Activated CD4-positive, alpha-beta T cell treated with anti-CD3 and anti-CD28 coated beads, Interleukin-2, amount 50 U/mL, for 24 hours (primary cell): Measurements from ENCODE around the gene NFKB2.

ENCODE experiments used
- DNase-seq, 2 donors: peaks; one replicate each; pipeline ENCODE4 v3.0.0-alpha.2; 2020; ENCODE audit warnings: low read depth in 1 of 2, low spot score in 1 of 2

The NFKB2 gene

GRCh38 chr10:102421757-102422512 lies 26.4 kb downstream of the NFKB2 start:
- DNase-seq = no peak

GRCh38 chr10:102422545-102423129 lies 27.1 kb downstream of the NFKB2 start:
- DNase-seq = no peak

- DNase-seq = no peak
Measured at GRCh38 chr10:102423372-102423968, 28.0 kb downstream of the NFKB2 start.

GRCh38 chr10:102424145-102424544 lies 28.6 kb downstream of the NFKB2 start:
- no peak for DNase-seq

DNA sequence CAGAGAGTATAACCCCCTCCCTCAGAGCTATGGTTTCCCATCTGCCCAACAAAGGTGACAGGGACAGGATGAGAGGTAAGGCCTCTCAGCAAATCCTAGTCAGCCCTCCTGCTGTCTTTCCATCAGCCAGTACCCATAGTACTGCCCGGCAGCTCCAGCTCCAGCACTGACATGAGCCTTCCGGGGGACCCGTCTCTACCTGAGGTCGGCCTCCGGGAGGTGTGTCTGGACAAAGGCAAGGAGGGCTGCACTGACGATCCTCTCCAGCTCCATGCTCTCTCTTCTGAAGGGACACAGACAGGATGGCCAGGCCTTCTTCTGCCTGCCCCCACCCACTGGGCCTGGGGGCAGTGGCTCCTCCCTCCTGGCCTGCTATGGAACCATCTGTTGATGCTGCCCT lies 29.4 kb downstream of the NFKB2 start:
- no peak for DNase-seq

DNA sequence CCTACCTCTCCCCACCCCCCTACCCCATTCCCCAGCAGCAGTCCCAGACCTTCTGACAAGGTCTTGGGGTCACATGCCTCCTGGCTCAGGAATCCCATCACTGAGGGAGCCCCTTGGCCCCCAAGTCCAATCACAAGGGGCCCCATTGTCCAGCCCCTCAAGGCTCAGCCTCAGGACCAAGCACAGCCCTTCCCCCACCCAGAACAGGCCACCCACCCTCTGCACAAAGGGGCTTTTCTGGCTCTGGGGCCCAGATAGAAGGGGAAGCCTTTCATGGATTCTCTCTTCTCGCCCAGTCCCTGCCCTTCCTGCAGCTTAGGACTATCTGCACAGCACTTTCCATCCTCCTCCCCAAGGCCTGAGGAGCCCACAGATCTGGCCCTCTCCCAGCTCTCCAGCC lies 29.9 kb downstream of the NFKB2 start:
- no peak for DNase-seq

- no peak for DNase-seq
Measured at GRCh38 chr10:102426803-102427287, 31.3 kb downstream of the NFKB2 start.

DNA sequence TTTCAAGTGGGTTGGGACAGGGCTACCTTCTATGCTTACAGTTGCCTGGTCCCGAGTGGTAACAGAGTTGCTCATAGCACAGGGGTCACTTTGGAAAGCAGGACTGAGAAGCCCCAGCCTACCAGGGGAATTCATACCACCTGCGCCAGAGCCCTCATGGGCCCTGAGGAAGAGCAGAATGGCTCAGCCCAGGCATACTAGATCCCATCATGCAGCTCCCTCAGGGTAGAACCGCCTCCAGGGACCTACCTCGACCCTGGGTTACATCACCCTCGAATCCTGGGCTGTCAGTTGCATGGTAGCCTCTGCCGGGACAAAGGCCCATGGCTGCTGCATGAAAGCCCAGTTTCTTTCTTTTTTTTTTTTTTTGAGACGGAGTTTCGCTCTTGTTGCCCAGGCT lies 34.0 kb downstream of the NFKB2 start:
- DNase-seq = no peak

DNA sequence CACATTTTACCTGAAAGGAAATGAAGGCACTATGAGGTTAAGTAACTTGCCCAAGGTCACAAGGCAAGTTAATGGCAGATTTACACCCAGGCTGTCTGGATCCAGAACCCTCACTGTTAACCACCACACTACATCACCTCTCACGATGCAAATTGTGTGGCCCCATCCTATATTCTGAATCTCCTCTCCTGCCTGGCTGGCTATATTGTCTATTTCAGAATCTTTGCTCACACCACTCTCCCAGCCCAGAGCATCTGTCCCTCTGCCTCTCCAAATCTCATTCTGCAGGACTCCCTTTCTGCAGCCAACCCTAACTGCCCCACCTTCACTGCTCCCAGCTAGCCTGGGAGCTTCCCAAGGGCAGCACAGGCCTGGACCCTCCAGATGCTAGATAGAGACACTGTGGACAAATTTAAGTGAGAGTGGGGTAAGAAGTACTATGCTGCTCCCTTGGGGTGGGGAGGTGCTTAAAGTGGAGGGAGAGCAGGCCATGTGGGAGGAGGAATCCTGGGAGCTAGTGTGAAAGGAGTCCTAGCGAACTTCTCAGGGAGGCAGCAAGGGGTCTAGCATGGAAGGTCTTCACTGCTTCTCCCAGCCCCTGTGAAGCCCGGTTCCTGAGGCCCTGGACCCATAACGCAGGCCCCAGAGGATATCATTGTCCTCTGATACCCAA lies 36.1 kb downstream of the NFKB2 start:
- DNase-seq = no peak

DNA sequence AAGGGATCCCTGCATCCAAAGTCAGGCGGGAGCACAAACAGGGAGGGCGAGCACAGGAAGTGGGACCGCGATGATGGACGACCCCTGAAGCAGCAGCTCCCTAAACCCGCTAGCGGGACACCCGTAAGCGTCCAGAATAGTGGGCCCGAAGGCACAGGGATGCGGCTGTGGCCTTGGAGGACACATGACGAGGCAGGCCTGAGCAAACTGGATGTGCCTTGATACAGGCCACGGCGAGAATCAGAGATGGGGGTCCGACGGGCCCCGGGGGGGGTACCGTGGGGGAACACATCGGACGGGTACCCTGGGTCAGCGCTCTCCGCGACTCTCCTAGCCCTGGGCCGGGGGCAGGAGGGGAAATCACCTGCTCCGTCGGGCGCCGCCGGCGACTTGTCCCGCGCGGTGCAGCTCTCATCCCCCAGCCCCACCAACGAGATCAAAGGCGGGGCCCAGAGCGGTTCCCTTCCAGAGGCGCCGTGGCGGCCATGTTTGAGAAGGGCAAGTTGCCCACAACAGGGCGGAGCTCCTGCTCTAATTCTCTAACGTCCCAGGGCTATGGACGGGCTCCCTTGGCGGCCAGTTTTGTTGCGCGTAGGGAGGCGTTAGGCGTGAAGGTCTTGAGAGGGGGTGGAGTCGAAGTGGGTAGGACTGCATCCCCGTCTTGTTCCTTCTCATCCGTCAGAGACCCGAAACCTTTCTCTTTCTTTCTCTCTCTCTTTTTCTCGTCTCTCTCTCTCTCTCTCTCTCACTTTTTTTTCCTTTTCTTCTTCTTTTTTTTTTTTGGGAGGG lies 36.9 kb downstream of the NFKB2 start, which contains the start of gene CUEDC2:
Gene CUEDC2, minus strand, starts transcription at position 413 of the 789 bp plus-strand sequence. CDS start 7,386 bp downstream, outside the sequence.
- peak; percentile 93 to 97 for DNase-seq

GRCh38 chr10:102433619-102434046 lies 38.1 kb downstream of the NFKB2 start:
- DNase-seq = no peak

DNA sequence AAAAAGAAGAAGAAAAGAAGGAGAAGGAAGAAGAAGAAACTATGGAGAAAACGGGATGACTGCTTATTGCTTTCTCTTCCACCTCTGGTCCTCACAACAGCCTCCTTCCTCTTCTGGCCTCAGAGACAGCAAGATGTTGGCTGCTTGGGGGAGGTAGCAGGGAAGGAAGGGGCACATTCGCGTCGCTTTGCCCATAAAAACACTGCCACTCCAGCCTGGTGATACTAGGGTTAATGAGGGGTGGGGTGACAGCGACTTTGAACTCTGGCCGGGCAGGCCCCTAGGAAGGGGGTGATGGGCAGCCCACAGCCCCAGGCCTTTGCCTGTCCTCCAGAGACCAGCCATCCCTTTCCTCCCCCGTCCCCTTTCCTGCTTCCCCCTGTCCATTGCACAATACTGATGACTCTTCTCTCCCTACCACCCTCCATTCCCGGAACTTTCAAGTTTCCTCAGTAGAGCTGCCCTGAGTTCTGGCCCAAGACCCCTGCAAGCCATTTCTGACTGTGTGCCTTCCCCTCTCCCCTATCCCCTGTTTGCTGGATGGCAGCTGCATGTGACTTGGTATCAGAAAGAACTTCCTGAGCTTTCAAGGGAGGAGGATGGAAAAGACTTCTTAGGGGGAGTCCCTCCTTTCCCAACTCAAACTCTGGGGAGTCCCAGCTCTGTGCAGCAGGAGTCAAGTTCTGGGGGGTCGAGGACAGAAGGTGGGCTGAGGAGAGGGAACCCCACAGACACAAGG lies 39.1 kb downstream of the NFKB2 start:
- no peak for DNase-seq

DNA sequence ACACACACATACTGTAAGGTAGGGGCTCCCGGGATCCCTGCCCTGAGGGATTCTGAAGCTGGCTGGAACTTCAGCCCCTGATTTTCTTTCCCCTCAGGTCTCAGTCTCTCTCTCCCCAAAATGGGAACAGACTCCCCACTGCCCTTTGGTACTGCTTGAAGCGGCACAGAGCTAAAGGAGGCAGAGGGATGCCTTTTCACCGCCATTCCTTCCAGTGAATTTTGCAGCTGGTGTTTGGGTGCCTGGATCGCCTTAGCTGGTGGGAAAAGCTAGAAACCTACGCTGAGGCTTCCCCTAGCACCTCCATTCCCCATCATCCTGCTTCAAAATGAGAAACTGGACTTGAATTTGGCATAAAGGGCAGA lies 39.6 kb downstream of the NFKB2 start:
- DNase-seq = no peak

DNA sequence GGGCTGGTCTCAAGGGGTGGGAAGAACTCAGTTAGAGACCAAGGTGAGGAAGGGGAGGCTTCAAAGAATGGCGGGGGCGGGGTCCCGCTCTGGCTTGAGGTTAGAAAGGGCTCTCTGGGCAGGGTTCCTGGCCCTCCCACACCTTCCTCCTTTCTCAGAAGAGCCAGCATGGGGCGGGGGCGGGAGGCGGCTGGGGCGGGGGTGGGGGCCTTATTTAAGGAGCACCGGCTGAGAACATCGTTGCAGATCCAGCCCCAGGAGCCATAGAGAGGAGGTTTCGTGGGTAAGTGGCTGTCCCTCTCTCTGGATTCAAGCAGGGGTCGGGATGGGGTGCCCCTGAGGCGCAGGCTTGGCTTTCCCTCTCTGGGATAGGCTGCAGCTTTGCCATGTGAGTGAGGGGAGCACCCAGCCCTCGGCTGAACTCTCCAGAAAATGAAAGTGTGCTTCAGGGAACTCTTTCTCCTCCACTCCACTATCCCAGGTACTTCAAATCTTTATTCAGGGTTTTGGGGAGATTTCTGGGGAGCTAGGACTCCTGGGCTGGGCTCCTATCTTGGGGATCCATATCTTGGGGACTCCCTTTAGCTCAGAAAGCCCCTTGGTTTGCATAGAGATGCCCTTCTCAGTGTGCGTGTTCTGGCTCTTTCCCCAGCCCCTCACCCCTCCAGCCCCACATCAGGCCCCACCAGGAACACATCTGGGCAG lies 40.2 kb downstream of the NFKB2 start:
- DNase-seq = no peak

- no peak for DNase-seq
Measured at GRCh38 chr10:102436312-102436711, 40.8 kb downstream of the NFKB2 start.

- no peak for DNase-seq
Measured at GRCh38 chr10:102437515-102437914, 42.0 kb downstream of the NFKB2 start.

GRCh38 chr10:102438374-102438773 lies 42.9 kb downstream of the NFKB2 start:
- DNase-seq = no peak

DNA sequence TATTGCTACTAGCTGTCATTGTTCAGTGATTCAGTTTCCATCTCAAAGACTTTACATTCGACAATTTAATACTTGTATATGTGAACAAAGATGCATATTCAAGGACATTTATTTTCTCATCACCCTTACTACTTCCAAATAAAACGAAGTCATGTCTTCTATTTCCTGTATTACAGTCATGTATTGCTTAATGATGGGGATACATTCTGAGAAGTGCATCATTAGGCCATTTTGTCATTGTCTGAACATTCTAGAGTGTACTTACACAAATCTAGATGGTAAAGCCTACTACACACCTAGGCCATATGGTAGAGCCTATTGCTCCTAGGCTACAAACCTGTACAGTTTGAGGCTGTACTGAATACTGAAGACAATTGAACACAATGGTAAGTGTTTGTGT lies 49.3 kb downstream of the NFKB2 start:
- DNase-seq = no peak

DNA sequence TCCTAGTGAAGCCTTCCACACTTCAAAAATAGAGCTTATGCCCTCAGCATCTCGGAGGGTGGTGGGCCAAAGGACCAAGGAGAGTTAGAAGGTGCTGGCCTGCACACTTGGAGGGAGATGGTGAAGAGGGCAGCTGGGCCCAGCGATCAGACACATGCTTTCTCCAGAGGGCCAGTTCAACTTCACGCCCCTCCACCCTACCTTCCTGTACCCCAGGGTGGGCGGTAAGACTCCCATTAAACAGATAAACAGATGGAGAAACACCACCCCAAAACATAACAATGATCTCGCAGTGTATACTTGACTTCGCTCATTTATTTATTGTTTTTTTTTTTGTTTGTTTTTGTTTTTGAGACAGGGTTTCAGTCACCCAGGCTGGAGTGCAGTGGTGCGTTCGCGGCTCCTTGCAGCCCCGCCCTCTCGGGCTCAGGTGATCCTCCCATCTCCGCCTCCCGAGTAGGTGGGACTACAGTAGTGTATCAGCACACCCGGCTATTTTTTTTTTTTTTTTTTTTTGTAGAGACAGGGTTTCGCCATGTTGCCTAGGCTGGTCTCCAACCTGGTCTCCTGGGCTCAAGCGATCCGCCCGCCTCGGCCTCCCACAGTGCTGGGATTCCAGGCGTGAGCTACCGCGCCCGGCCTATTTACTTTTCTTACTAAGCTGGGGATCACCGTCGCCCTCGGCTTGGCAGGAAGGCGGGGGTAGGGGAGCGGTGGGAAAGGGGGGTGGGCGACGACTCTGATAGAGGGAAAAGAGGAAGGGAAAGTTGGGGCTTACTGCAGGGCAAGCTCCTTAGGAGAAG lies 54.0 kb downstream of the NFKB2 start:
- DNase-seq = peak; percentile 57 to 81
